HepG2 (cell line): ENCODE measurements around the gene CDRT4. TPM values are rescaled to one million over a fixed set of nuclear protein-coding genes. Genes with fewer than 3 reads are reported as not detected.

Experiments
- ATAC-seq: fragments of 200-7000 bp; cut with Tn5 transposase; 3 replicates; pipeline ENCODE4 v1.9.1; 2020; ENCODE audit warnings: mild to moderate bottlenecking, moderate library complexity
- BruUV-seq: library from RNA; stranded (reverse); fragments of 400-500 nt; replicated peaks from 2 replicates; lab custom pipeline; 2021; lab: Mats Ljungman, UMichigan
- CTCF ChIA-PET: fragments of 300-600 bp; formaldehyde crosslinking; extraction: SDS; loops from one replicate; lab custom pipeline; 2021; ENCODE audit warnings: low total read pairs, inconsistent platforms, low intra/inter-chr PET ratio; lab: Yijun Ruan, JAX
- POLR2A ChIA-PET: fragments of 350-600 bp; sonication (Branson Sonifier 250); formaldehyde crosslinking; loops from one replicate; lab custom pipeline; 2020; ENCODE audit warnings: antibody characterized with exemption, inconsistent platforms; lab: Yijun Ruan, JAX
- DNase-seq: peaks from one replicate; pipeline ENCODE4 v3.0.0-alpha.2; 2015; ENCODE audit warnings: low spot score
- FAIRE-seq: peaks from 3 replicates; lab custom pipeline; 2011; peaks lifted over from hg19 to GRCh38; lab: Jason Lieb, UNC
- H2AFZ ChIP-seq: one replicate; pipeline ENCODE4 v1.6.1; 2011; ENCODE audit warnings: low read length, inconsistent platforms
- H3K27ac ChIP-seq: fragments of 300-600 bp; 3 replicates; pipeline ENCODE4 v1.8.0; 2011; ENCODE audit warnings: mixed run types, mild to moderate bottlenecking, mixed read lengths, low read length, inconsistent platforms; ENCODE audit not compliant: insufficient read depth; ENCODE audit errors: extremely low read length
- H3K27me3 ChIP-seq, 2 experiments: fragments of 200-600 bp in 1 of 2; 2 replicates in 1 of 2; 3 replicates in 1 of 2; pipeline versions ENCODE4 v1.6.0 to v1.8.0; 2011; ENCODE audit warnings: low read length in 2 of 2, mild to moderate bottlenecking in 2 of 2, moderate library complexity in 2 of 2, inconsistent platforms in 1 of 2; ENCODE audit not compliant: insufficient read depth in 2 of 2, control insufficient read depth in 1 of 2
- H3K36me3 ChIP-seq, 2 experiments: fragments of 200-600 bp in 1 of 2; replicated peaks in 1 of 2; 2 replicates in 1 of 2; 3 replicates in 1 of 2; pipeline versions ENCODE4 v1.5.1 to v1.8.0; 2011; ENCODE audit warnings: low read length in 2 of 2, inconsistent platforms in 1 of 2; ENCODE audit not compliant: insufficient read depth in 2 of 2, control insufficient read depth in 1 of 2
- H3K4me1 ChIP-seq: 2 replicates; pipeline ENCODE4 v1.5.1; 2012; ENCODE audit warnings: low read length, inconsistent platforms; ENCODE audit not compliant: insufficient read depth
- H3K4me2 ChIP-seq: 2 replicates; pipeline ENCODE4 v1.6.0; 2011; ENCODE audit warnings: low read depth, low read length, inconsistent platforms
- H3K4me3 ChIP-seq, 3 experiments: fragments of 200-600 bp in 1 of 3; sonication (generic), shearing (Covaris generic) in 1 of 3; replicated peaks in 1 of 3; 2 replicates each; pipeline ENCODE4 v1.5.1; 2011 to 2016; ENCODE audit warnings: low read length in 3 of 3, inconsistent platforms in 2 of 3, low read depth in 2 of 3, mild to moderate bottlenecking in 2 of 3, control low read depth in 1 of 3, mixed read lengths in 1 of 3; ENCODE audit not compliant: insufficient read depth in 1 of 3
- H3K79me2 ChIP-seq: one replicate; pipeline ENCODE4 v1.6.1; 2011; ENCODE audit warnings: low read length, inconsistent platforms; ENCODE audit not compliant: insufficient read depth
- H3K9ac ChIP-seq: 2 replicates; pipeline ENCODE4 v1.6.0; 2011; ENCODE audit warnings: mild to moderate bottlenecking, low read depth, low read length, inconsistent platforms; ENCODE audit not compliant: insufficient read depth
- H3K9me3 ChIP-seq: 2 replicates; pipeline ENCODE4 v1.5.1; 2012; ENCODE audit warnings: mild to moderate bottlenecking, low read length
- H4K20me1 ChIP-seq: 2 replicates; pipeline ENCODE4 v1.6.0; 2011; ENCODE audit warnings: inconsistent platforms, mild to moderate bottlenecking, low read length, moderate library complexity; ENCODE audit not compliant: insufficient read depth
- BCL6 ChIP-seq: IDR thresholded peaks from 2 replicates; pipeline ENCODE4 v1.6.1; 2016; ENCODE audit warnings: missing genetic modification reagents, missing compliant biosample characterization
- E2F1 ChIP-seq: sonication (generic); formaldehyde crosslinking; IDR thresholded peaks from 2 replicates; pipeline ENCODE4 v1.5.0; 2020; ENCODE audit warnings: missing genetic modification reagents
- FOXJ3 ChIP-seq: sonication (generic); formaldehyde crosslinking; IDR thresholded peaks from 2 replicates; pipeline ENCODE4 v1.4.0; 2020; ENCODE audit warnings: missing genetic modification reagents, mild to moderate bottlenecking, borderline replicate concordance
- IKZF1 ChIP-seq: fragments of 450-650 bp; IDR thresholded peaks from 2 replicates; pipeline ENCODE4 v1.7.1; 2016
- KDM2A ChIP-seq: sonication (generic); formaldehyde crosslinking; IDR thresholded peaks from 2 replicates; pipeline ENCODE4 v1.4.0; 2020; ENCODE audit warnings: low read depth, missing genetic modification reagents, borderline replicate concordance
- PHB2 ChIP-seq: fragments of 450-650 bp; IDR thresholded peaks from 2 replicates; pipeline ENCODE4 v1.6.1; 2018; ENCODE audit not compliant: partially characterized antibody
- POLR2G ChIP-seq: fragments of 200-400 bp; formaldehyde crosslinking; IDR thresholded peaks from 2 replicates; pipeline ENCODE4 v1.6.1; 2018; ENCODE audit warnings: mild to moderate bottlenecking, low read depth, low read length, moderate library complexity
- RBFOX2 ChIP-seq: fragments of 200-400 bp; formaldehyde crosslinking; IDR thresholded peaks from 2 replicates; pipeline ENCODE4 v1.6.1; 2017; ENCODE audit warnings: low read depth, mild to moderate bottlenecking, low read length
- RFX5 ChIP-seq: IDR thresholded peaks from 2 replicates; pipeline ENCODE4 v1.6.1; 2011; ENCODE audit warnings: low read depth, low read length, improper control_type of control experiment
- ZNF451 ChIP-seq: sonication (generic); formaldehyde crosslinking; IDR thresholded peaks from 2 replicates; pipeline ENCODE4 v1.5.0; 2020; ENCODE audit warnings: mild to moderate bottlenecking, missing genetic modification reagents
- ZNF546 ChIP-seq: sonication (generic); formaldehyde crosslinking; conservative IDR thresholded peaks from 2 replicates; pipeline ENCODE4 v1.8.1; 2023; ENCODE audit warnings: mild to moderate bottlenecking, missing genetic modification reagents
- WGBS: methylation state at CpG from one replicate; pipeline ENCODE4 v1.1.6; 2017; ENCODE audit warnings: low lambda C conversion rate; 5-methylcytosine and 5-hydroxymethylcytosine counted together
- in situ Hi-C: cut with HindIII; loops from 2 replicates; pipeline ENCODE4 v1.10.0; 2017; ENCODE audit warnings: low pct_unique_long_range_greater_than_20kb; ENCODE audit not compliant: extremely low pct_ligation_motif_present
- intact Hi-C: fragments of 100-400 bp; cut with micrococcal nuclease; formaldehyde crosslinking; loops from one replicate; pipeline ENCODE4 v1.10.0; 2022; ENCODE audit not compliant: unreplicated experiment
- polyA plus RNA-seq, 8 experiments: library from polyadenylated mRNA; depleted of rRNA in 3 of 8; stranded (reverse) in 7 of 8; unstranded in 1 of 8; fragments of >200 nt; fragmentation: Illumina TruSeq in 4 of 8; extraction: Trizol in 4 of 8; gene quantifications; 2 replicates each; pipeline versions ENCODE4 v1.2.1 to v1.2.3, GENCODE V29; 2011 to 2016; ENCODE audit warnings: low read depth in 4 of 8, missing spikeins in 1 of 8, mixed read lengths in 1 of 8; ENCODE audit not compliant: insufficient read depth in 1 of 8
- total RNA-seq, 5 experiments: library from RNA; depleted of rRNA; stranded (reverse); fragments of >200 nt; fragmentation: Illumina TruSeq; extraction: Trizol; gene quantifications; 2 replicates each; pipeline ENCODE4 v1.2.3, GENCODE V29; 2016; ENCODE audit warnings: low read depth in 1 of 5
- TF ChIP-seq, protein P1 (sequence below): sonication (generic); formaldehyde crosslinking; IDR thresholded peaks from 2 replicates; pipeline ENCODE4 v1.4.0; 2020; ENCODE audit warnings: missing genetic modification reagents

Gene CDRT4
- total and polyA plus RNA-seq, 2 of the 13 experiments (the other 11 are each of a cell fraction or from before 2014, with no cell fraction given): 5.8 to 12.1 TPM

- TF ChIP-seq FOXJ3 (no peak), RBFOX2 (no peak), KDM2A (CRISPR knock-in tag) (no peak), ZNF451 (CRISPR knock-in tag) (no peak)
Measured at GRCh38 chr17:15418781-15419180, 48.6 kb downstream of the CDRT4 start (continued).

DNA sequence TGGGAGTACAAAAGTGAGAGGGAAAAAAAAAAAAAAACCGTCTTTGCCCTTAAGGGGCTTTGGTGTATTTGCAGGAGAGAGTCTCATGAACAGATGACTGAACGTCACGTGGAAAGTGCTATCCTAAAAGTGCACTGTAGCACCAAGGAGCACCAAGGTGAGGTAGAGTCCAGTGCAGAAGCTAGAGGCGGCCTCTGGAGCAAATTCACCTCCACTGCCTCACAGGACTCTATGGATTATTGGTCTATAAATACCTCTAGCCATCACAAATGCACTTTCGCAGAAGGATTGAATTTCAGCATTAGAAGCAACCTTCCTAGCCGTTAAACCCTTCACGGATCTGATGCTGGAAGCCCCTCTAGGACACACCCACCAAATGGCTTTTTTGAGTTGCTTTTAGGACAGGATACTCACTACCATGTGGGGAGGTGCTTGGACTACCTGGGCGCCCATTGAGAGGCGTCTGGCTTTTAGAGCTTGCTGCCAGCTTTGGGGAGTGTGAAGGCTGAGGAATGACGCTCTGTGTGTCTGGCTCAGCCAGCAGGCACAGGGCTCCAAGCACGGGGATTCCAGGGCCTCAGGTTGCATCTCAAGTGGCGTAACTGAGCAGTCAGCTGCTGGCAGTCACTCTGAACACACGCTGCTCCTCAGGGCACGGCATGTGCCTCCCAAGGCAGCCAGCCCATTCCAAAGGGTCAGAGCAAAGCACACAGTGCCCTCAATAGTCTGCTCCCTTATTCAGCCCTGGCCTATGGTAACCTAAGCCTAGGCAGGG, 52.7 kb downstream of the CDRT4 start:
- TF ChIP-seq, protein P1, sequence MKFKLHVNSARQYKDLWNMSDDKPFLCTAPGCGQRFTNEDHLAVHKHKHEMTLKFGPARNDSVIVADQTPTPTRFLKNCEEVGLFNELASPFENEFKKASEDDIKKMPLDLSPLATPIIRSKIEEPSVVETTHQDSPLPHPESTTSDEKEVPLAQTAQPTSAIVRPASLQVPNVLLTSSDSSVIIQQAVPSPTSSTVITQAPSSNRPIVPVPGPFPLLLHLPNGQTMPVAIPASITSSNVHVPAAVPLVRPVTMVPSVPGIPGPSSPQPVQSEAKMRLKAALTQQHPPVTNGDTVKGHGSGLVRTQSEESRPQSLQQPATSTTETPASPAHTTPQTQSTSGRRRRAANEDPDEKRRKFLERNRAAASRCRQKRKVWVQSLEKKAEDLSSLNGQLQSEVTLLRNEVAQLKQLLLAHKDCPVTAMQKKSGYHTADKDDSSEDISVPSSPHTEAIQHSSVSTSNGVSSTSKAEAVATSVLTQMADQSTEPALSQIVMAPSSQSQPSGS (CRISPR knock-in tag): no peak
- TF ChIP-seq E2F1 (CRISPR knock-in tag) (no peak), BCL6 (CRISPR knock-in tag) (no peak), RFX5 (no peak), POLR2G (no peak), PHB2 (no peak), IKZF1 (no peak), ZNF546 (no peak)
- intact Hi-C loops: no loop called here
- no peaks in the 10 kb centered on the region for H3K27me3 ChIP-seq
- no peaks in the 10 kb centered on the region for H3K36me3 ChIP-seq
- H2AFZ ChIP-seq: no peak overlapping the region
- H3K4me1 ChIP-seq: no peaks in the 10 kb centered on the region
- no peak overlapping the region for H3K4me2 ChIP-seq
- ATAC-seq: no peak
- in situ Hi-C loops: no loop called here
- 71% methylated on average over 9 of the region's 14 CpGs for WGBS
- H3K27ac ChIP-seq: no peak overlapping the region
- ChIA-PET POLR2A (no interaction called here), CTCF (no interaction called here)
- DNase-seq: no peak
- no peak overlapping the region for H3K4me3 ChIP-seq
- no TSS peak for BruUV-seq
- H3K79me2 ChIP-seq: no peaks in the 10 kb centered on the region
- H3K9ac ChIP-seq: no peak overlapping the region
- no peak for FAIRE-seq
- no peaks in the 10 kb centered on the region for H3K9me3 ChIP-seq
- H4K20me1 ChIP-seq: no peaks in the 10 kb centered on the region
